Mucosa of gallbladder (tissue), 1 donor: ENCODE results near the gene CCL2. TPM values are rescaled to one million over a fixed set of nuclear protein-coding genes. Genes with fewer than 3 reads are reported as not detected.

Experiments
- DNase-seq: peaks from one replicate; pipeline ENCODE4 v3.0.0-alpha.2; 2020; ENCODE audit warnings: low spot score
- total RNA-seq: library from RNA; stranded (reverse); gene quantifications from one replicate; pipeline ENCODE4 v1.2.1, GENCODE V29; 2021
- donor health status: DM: no; HTN: no; CAD: no.

CCL2 gene
- total RNA-seq, 1 donor from 2014 or later, result 32.0 TPM

- DNase-seq, result peak; percentile 34
Measured at GRCh38 chr17:34241062-34241461, 14.0 kb upstream of the CCL2 start.

DNA sequence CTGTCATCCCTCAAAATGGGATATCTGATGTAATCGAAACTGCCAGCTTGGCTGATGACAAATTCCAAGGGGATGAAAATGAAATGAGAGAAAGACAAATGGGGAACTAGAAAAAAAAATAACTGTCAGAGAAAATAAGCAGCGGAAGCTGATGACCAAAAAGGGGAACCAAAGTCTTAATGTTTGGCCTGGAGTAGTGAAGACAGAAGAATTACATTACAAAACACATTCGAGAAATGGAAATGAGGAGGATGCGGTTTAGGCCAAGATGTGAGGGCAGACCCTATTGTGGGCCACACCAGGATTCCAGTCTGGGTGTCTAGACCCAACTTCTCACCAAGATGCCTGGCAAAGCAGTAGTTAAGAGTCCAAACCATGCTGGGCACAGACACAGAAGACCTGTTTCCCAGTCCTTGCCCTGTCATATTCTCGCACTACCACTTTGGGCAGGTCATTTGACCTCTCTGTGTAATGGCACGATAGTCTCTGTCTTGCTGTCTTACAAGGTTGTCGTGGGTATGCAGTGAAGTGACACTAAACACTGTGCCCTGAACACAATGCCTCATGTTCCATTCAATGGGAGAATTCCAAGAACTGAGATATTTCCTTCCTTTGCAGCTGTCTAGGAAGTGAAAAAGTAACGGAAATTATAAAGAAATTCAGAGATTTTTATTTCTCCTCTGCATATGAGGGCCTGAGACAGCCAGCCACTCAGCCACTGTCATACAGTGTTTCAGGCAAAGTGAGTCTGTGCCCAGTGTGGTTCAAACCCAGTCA, 12.3 kb upstream of the CCL2 start:
- DNase-seq, result no peak

GRCh38 chr17:34243364-34244320, 11.4 kb upstream of the CCL2 start:
- no peak for DNase-seq

DNA sequence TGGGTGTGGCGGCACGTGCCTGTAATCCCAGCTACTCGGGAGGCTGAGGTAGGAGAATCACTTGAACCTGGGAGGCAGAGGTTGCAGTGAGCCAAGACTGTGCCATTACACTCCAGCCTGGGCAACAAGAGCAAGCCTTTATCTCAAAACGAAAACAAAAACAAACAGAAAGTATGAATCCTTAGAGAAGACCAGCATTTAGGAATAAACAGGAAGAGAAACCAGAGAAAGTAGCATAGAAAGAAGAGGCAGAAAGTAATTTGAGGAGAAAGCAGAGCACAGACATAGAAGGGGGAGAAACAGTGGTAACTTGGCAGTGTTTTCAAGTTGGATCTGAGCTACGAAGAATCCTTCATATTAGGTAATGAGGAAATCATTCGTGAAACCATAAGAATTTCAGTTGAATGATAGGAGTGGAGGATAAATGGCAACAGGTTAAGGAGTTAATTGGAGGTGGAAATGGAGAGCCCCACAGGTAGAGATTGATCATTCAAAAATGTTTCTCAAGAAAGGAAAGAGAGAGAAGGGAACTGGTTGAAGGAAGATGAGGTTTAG, 9.7 kb upstream of the CCL2 start:
- no peak for DNase-seq

- DNase-seq, result no peak
Measured at GRCh38 chr17:34246446-34246845, 8.6 kb upstream of the CCL2 start.

GRCh38 chr17:34246881-34247280, 8.2 kb upstream of the CCL2 start:
- no peak for DNase-seq

DNA sequence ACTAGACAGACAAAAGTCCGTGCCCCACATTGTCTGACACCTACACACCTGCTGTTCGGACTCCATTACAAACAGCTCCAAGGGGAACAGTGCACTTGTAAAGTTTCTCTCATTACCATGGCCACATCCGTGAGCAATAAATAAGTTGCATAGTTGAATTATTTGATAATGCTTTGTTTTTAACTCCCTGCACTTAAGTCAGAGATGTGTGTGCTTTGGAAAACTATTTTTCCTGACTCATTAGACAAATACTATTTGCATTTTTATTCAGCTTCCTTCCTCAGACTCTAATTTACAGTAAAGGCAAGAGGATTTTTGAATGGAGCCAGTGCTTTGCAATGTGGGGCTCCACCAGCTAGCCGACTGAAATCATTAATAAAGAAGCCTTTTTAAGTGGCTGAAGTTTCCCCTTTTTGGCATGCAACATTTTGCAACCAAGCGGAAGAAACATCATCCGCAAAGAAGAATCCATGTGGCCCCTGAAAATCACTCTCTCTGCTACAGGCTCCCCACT, 6.5 kb upstream of the CCL2 start:
- DNase-seq, result no peak

GRCh38 chr17:34249061-34249460, 6.0 kb upstream of the CCL2 start:
- DNase-seq, result no peak

DNA sequence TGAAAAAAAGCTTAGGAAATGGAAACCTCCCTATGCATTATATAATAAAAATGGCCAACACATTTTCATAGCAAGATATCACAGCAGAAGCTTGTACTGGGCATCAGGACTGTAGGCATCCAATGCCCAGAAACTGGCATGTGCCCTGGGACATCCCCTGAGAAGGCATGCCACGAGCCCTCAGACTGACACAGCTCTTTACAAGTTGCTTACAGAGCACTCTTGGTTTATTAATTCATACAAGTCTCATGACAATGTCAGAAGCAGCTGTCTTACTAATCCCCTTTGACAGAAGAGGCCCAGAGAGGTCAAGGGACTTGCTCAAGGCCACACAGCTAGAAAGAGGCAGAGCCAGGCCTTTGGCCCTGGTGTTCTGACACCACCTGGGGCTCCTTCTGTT, 5.6 kb upstream of the CCL2 start:
- no peak for DNase-seq

DNA sequence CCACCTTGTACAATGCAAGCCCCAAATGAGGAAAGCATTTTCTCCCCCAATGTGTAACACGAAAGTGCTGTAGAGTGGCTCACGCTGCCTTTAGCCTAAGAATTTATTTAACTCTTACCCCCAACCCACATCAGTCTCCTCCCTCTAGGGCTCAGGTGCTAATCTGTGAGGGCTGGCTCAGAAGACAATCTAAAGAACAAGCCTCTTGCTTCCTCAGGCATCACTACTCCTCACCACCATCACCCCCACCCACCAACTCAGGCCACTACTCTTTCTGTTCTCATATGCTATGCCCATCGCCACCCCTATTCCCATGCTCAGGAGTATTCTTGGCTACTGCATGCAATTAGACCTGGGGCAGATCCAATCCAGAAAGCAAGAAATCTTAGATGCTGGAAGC, 3.9 kb upstream of the CCL2 start:
- no peak for DNase-seq

- no peak for DNase-seq
Measured at GRCh38 chr17:34252095-34252443, 3.0 kb upstream of the CCL2 start.

DNA sequence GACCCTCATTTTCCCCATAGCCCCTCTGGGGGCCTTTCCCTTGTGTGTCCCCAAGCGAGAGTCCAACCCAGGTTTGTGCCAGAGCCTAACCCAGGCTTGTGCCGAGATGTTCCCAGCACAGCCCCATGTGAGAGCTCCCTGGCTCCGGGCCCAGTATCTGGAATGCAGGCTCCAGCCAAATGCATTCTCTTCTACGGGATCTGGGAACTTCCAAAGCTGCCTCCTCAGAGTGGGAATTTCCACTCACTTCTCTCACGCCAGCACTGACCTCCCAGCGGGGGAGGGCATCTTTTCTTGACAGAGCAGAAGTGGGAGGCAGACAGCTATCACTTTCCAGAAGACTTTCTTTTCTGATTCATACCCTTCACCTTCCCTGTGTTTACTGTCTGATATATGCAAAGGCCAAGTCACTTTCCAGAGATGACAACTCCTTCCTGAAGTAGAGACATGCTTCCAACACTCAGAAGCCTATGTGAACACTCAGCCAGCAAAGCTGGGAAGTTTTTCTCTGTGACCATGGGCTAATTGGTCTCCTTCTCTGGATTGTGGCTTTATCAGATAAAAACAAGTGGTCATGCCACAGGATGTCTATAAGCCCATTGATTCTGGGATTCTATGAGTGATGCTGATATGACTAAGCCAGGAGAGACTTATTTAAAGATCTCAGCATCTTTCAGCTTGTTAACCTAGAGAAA, 2.5 kb upstream of the CCL2 start:
- peak; percentile 91 for DNase-seq

DNA sequence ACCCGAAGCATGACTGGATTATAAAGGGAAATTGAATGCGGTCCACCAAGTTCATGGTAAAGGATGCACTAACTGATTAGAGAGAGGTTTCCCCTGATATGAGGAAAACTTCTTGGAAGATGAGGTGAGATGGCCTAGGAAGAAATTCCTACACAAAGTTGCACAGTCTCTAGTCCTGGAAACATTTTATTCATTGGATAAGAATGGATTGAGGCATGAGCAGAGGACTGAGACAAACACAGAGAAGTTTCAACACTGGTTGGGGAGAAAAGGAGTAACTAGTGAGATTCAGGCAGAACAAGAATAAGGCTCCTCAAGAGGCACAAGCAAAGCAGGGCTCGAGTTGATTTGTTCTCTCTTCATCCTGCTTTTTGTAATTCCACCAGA, 2.0 kb upstream of the CCL2 start:
- DNase-seq, result no peak

DNA sequence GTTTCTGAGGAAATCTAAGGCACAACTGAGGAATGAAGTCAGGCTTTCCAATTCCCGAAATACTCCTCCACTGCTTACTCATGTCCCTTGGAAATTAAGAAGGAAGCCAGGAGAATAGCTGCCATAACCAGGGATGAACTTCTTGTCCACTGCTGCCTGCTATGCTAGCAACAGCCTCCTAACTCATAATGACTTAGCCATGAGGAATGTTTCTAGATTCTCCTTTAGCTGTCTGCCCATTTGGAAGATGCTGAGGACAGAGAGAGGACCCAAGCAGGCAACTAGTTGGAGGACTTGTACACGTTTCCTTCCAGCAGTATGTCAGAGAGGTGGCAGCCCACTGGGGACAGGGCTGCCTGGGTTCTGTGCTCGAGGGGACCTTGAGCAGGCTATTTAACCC, 939 bp upstream of the CCL2 start:
- DNase-seq, result no peak

DNA sequence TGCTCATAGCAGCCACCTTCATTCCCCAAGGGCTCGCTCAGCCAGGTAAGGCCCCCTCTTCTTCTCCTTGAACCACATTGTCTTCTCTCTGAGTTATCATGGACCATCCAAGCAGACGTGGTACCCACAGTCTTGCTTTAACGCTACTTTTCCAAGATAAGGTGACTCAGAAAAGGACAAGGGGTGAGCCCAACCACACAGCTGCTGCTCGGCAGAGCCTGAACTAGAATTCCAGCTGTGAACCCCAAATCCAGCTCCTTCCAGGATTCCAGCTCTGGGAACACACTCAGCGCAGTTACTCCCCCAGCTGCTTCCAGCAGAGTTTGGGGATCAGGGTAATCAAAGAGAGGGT, 272 bp downstream of the CCL2 start:
- no peak for DNase-seq

DNA sequence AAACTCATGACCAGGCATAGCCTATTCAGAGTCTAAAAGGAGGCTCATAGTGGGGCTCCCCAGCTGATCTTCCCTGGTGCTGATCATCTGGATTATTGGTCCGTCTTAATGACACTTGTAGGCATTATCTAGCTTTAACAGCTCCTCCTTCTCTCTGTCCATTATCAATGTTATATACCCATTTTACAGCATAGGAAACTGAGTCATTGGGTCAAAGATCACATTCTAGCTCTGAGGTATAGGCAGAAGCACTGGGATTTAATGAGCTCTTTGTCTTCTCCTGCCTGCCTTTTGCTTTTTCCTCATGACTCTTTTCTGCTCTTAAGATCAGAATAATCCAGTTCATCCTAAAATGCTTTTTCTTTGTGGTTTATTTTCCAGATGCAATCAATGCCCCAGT, 756 bp downstream of the CCL2 start:
- DNase-seq, result no peak

DNA sequence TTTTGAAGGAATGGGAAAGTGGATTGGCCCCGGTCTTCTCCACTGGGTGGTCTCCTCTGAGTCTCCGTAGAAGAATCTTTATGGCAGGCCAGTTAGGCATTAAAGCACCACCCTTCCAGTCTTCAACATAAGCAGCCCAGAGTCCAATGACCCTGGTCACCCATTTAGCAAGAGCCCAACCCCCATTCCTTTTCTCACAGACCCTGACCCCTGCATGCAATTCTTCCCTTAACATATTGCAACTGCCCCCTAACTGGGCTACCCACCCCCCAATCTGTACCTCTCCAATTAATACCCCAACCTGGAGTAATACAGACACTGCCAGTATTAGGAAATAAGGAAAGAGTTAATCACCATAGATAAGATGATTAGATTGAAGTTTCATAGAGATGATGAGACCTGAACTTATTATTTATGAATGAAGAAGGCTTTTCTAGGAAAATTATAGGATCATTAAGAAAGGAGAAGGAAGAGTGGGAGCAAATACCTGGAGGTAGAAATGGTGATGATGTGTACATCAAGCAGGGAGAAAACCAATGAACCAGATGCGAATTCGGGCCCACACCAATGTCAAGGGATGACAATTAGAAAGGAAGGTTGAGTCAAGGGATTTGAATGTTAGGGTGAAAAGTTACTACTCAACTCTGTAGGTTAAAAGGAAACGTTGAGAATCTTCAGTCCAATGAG, 2.4 kb downstream of the CCL2 start:
- DNase-seq, result no peak

DNA sequence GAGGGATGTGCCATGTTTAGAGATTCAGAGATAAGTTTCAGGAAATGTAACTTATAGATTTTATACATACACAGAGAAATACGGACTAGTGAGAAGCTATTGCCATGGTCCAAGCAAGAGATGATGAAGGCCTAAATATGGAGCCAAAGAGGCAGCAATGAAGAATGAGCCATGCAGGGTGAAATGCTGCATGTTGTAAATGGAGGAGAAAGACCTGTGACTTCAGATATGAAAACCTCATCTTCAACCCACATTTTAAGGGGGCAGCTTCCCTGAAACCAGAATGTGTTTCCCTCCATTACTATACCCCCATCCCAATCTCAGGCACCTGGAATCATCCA, 2.9 kb downstream of the CCL2 start:
- DNase-seq, result no peak

DNA sequence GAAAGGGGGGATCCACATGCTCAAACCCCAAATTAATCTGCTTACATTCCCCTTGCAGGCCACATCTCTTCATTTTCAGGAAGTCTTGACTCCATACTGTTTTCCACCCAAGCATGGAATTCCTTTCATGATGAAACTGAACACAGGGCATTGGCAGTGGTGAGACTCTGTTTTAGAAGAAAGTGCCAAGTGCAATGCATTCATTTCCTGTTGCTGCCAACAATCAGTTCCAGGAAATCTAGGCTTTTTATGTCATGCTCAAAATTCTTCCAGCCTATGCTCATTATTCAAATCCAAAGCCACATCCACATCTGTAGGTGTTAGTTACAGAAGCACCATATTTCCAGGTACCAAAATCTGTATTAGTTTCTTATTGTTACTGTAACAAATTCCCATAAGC, 4.1 kb downstream of the CCL2 start:
- no peak for DNase-seq

GRCh38 chr17:34260861-34261260, 5.8 kb downstream of the CCL2 start:
- no peak for DNase-seq

DNA sequence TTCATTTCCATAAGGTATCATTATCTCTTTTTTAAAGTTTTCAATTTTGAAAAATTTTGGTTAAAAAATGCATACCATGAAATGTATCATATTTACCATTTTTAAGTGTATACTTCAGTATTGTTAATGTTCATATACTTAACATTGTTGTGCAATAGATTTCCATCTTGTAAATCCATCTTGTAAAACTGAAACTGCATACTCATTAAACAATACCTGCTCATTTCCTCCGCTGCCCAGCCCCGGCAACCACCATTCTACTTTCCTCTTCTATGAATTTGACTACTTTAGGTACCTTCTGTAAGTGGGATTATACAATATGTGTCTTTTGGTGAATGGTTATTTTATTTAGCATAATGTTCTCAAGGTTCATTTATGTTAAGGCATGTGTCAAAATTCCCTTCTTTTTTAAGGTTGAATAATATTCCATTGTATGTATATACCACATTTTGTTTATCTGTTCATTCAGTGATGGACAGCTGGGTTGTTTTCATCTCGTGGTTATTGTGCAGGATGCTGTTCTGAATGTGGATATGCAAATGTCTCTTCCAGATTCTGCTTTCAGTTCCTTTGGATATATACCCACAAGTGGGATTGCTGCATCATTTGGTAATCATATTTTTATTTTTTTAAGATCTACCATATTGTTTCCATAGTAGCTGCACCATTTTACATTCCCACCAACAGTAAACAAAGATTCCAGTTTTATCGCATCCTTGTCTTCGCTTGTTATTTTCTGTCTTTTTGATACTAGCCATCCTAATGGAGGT, 6.7 kb downstream of the CCL2 start:
- no peak for DNase-seq
